Skeletal muscle tissue (tissue), 4 donors: ENCODE measurements around the gene KPNA4. TPM values are rescaled to one million over a fixed set of nuclear protein-coding genes. Genes with fewer than 3 reads are reported as not detected.

Experiments used
- H3K27ac ChIP-seq: one replicate; pipeline ENCODE4 v1.7.0; 2013; ENCODE audit warnings: mild to moderate bottlenecking, low read depth, low read length, inconsistent platforms
- H3K27me3 ChIP-seq, 3 donors: one replicate each; pipeline ENCODE4 v1.7.0; 2013; ENCODE audit warnings: low read length in 3 of 3; ENCODE audit not compliant: control insufficient read depth in 3 of 3, insufficient read depth in 3 of 3
- H3K36me3 ChIP-seq, 3 donors: one replicate each; pipeline ENCODE4 v1.7.0; 2013; ENCODE audit warnings: low read length in 3 of 3; ENCODE audit not compliant: control insufficient read depth in 3 of 3, insufficient read depth in 3 of 3
- H3K4me1 ChIP-seq, 3 donors: one replicate each; pipeline ENCODE4 v1.7.0; 2013; ENCODE audit warnings: low read length in 3 of 3, mild to moderate bottlenecking in 3 of 3; ENCODE audit not compliant: control insufficient read depth in 3 of 3, insufficient read depth in 3 of 3
- H3K4me3 ChIP-seq, 3 donors: one replicate each; pipeline ENCODE4 v1.7.0; 2013; ENCODE audit warnings: low read length in 3 of 3
- H3K9ac ChIP-seq, 3 donors: one replicate each; pipeline ENCODE4 v1.7.0; 2013; ENCODE audit warnings: low read length in 3 of 3, mild to moderate bottlenecking in 3 of 3, moderate library complexity in 2 of 3, low read depth in 1 of 3
- H3K9me3 ChIP-seq, 3 donors: one replicate each; pipeline ENCODE4 v1.7.0; 2013; ENCODE audit warnings: low read length in 3 of 3; ENCODE audit not compliant: control insufficient read depth in 3 of 3
- total RNA-seq: library from RNA; depleted of rRNA; stranded (reverse); fragments of >200 nt; gene quantifications from one replicate; pipeline ENCODE4 v1.2.3, GENCODE V29; 2014
- donor health status: Osteomylitis.

Gene KPNA4
- total RNA-seq, 1 donor from 2014 or later: 25.6 TPM

- H3K9ac ChIP-seq: no peak overlapping the region
- H3K36me3 ChIP-seq: no peaks in the 10 kb centered on the region
- H3K27me3 ChIP-seq: no peaks in the 10 kb centered on the region
- H3K4me1 ChIP-seq: peaks cover 12 to 28% (median 21%) of the 10 kb centered on the region in 3 donors
- no peak overlapping the region for H3K27ac ChIP-seq
- H3K4me3 ChIP-seq: no peak overlapping the region
- no peaks in the 10 kb centered on the region for H3K9me3 ChIP-seq
These were observed 7.8 kb downstream of the KPNA4 start for GRCh38 chr3:160557571-160557970.

- Histone ChIP-seq H3K4me1 (peaks cover 3 to 15% (median 14%) of the 10 kb centered on the region in 3 donors), H3K27ac (no peak overlapping the region), H3K4me3 (no peak overlapping the region), H3K9ac (no peak overlapping the region), H3K9me3 (no peaks in the 10 kb centered on the region), H3K36me3 (no peaks in the 10 kb centered on the region), H3K27me3 (no peaks in the 10 kb centered on the region)
These were observed 9.2 kb downstream of the KPNA4 start for GRCh38 chr3:160556141-160556540.

GRCh38 chr3:160554980-160555379, 10.4 kb downstream of the KPNA4 start:
- H3K27me3 ChIP-seq: no peaks in the 10 kb centered on the region
- H3K9ac ChIP-seq: no peak overlapping the region
- H3K36me3 ChIP-seq: no peaks in the 10 kb centered on the region
- no peak overlapping the region for H3K27ac ChIP-seq
- H3K4me3 ChIP-seq: no peak overlapping the region
- peaks cover 3 to 14% (median 14%) of the 10 kb centered on the region in 3 donors for H3K4me1 ChIP-seq
- H3K9me3 ChIP-seq: no peaks in the 10 kb centered on the region

GRCh38 chr3:160553827-160554226, 11.5 kb downstream of the KPNA4 start:
- H3K4me1 ChIP-seq: peaks cover 0 to 8% (median 5%) of the 10 kb centered on the region in 3 donors

GRCh38 chr3:160546727-160547126, 18.6 kb downstream of the KPNA4 start:
- Histone ChIP-seq H3K9me3 (peaks cover 0 to 3% (median 0%) of the 10 kb centered on the region in 3 donors), H3K4me1 (peaks cover 7 to 10% (median 10%) of the 10 kb centered on the region in 3 donors), H3K27me3 (no peaks in the 10 kb centered on the region), H3K27ac (no peak overlapping the region), H3K4me3 (no peak overlapping the region), H3K36me3 (no peaks in the 10 kb centered on the region), H3K9ac (no peak overlapping the region)

More at GRCh38 chr3:160553827-160554226, 11.5 kb downstream of the KPNA4 start:
- H3K4me3 ChIP-seq: no peak overlapping the region
- peaks cover 0 to 3% (median 0%) of the 10 kb centered on the region in 3 donors for H3K9me3 ChIP-seq
- no peak overlapping the region for H3K9ac ChIP-seq
- no peak overlapping the region for H3K27ac ChIP-seq
- H3K36me3 ChIP-seq: no peaks in the 10 kb centered on the region
- no peaks in the 10 kb centered on the region for H3K27me3 ChIP-seq

GRCh38 chr3:160545504-160545871, 19.9 kb downstream of the KPNA4 start:
- Histone ChIP-seq H3K27me3 (no peaks in the 10 kb centered on the region), H3K27ac (no peak overlapping the region), H3K9ac (no peak overlapping the region), H3K4me1 (peaks cover 9 to 10% (median 10%) of the 10 kb centered on the region in 3 donors), H3K4me3 (no peak overlapping the region), H3K9me3 (peaks cover 0 to 3% (median 0%) of the 10 kb centered on the region in 3 donors), H3K36me3 (no peaks in the 10 kb centered on the region)

GRCh38 chr3:160544844-160545503, 20.4 kb downstream of the KPNA4 start:
- Histone ChIP-seq H3K4me1 (peaks cover 9 to 10% (median 10%) of the 10 kb centered on the region in 3 donors), H3K27ac (no peak overlapping the region)

GRCh38 chr3:160540551-160540950, 24.8 kb downstream of the KPNA4 start:
- Histone ChIP-seq H3K36me3 (no peaks in the 10 kb centered on the region), H3K4me3 (no peak overlapping the region), H3K4me1 (peaks cover 9 to 10% (median 9%) of the 10 kb centered on the region in 3 donors), H3K9ac (no peak overlapping the region), H3K27ac (no peak overlapping the region), H3K9me3 (no peaks in the 10 kb centered on the region), H3K27me3 (no peaks in the 10 kb centered on the region)

More at GRCh38 chr3:160544844-160545503, 20.4 kb downstream of the KPNA4 start:
- H3K9ac ChIP-seq: no peak overlapping the region
- no peak overlapping the region for H3K4me3 ChIP-seq
- no peaks in the 10 kb centered on the region for H3K36me3 ChIP-seq
- H3K9me3 ChIP-seq: peaks cover 0 to 3% (median 0%) of the 10 kb centered on the region in 3 donors
- no peaks in the 10 kb centered on the region for H3K27me3 ChIP-seq

- Histone ChIP-seq H3K9me3 (no peaks in the 10 kb centered on the region), H3K4me1 (peaks cover 2 to 7% (median 2%) of the 10 kb centered on the region in 3 donors), H3K4me3 (no peak overlapping the region), H3K9ac (no peak overlapping the region), H3K27me3 (no peaks in the 10 kb centered on the region), H3K36me3 (no peaks in the 10 kb centered on the region), H3K27ac (no peak overlapping the region)
These were observed 26.5 kb downstream of the KPNA4 start for GRCh38 chr3:160538895-160539294.

- H3K4me1 ChIP-seq: peaks cover 0 to 7% (median 2%) of the 10 kb centered on the region in 3 donors
- peaks cover 0 to 4% (median 0%) of the 10 kb centered on the region in 3 donors for H3K36me3 ChIP-seq
- no peak overlapping the region for H3K4me3 ChIP-seq
- no peaks in the 10 kb centered on the region for H3K9me3 ChIP-seq
- no peak overlapping the region for H3K27ac ChIP-seq
- H3K27me3 ChIP-seq: no peaks in the 10 kb centered on the region
- H3K9ac ChIP-seq: no peak overlapping the region
These were observed 27.6 kb downstream of the KPNA4 start for GRCh38 chr3:160537729-160538128.
